Endothelial cell of umbilical vein (primary cell): ENCODE results near the gene CNTNAP2. TPM values are rescaled to one million over a fixed set of nuclear protein-coding genes. Genes with fewer than 3 reads are reported as not detected.

Experiments used
- BruUV-seq: library from RNA; stranded (reverse); fragments of 400-500 nt; replicated peaks from 2 replicates; lab custom pipeline; 2021; lab: Mats Ljungman, UMichigan
- CTCF ChIA-PET: fragments of 300-600, 350-600 bp; sonication (Branson Sonifier 250); formaldehyde crosslinking; loops from one replicate; lab custom pipeline; 2021; ENCODE audit warnings: antibody characterized with exemption, inconsistent platforms; lab: Charles Lee
- POLR2A ChIA-PET: fragments of 300-600, 350-600 bp; sonication (Branson Sonifier 250); formaldehyde crosslinking; loops from one replicate; lab custom pipeline; 2021; ENCODE audit warnings: antibody characterized with exemption, inconsistent platforms; lab: Charles Lee
- DNase-seq: peaks from one replicate; pipeline ENCODE4 v3.0.0-alpha.2; 2011; ENCODE audit warnings: low read depth, low spot score
- FAIRE-seq: peaks from 2 replicates; lab custom pipeline; 2011; peaks lifted over from hg19 to GRCh38; lab: Jason Lieb, UNC
- H2AFZ ChIP-seq: 2 replicates; pipeline ENCODE4 v1.6.0; 2012; ENCODE audit warnings: low read depth, low read length, control low read depth, inconsistent platforms
- H3K27ac ChIP-seq: 2 replicates; pipeline ENCODE4 v1.5.1; 2011; ENCODE audit warnings: low read depth, mild to moderate bottlenecking, control low read depth, low read length, moderate library complexity; ENCODE audit not compliant: insufficient read depth
- H3K27me3 ChIP-seq, 2 experiments: 2 replicates each; pipeline versions ENCODE4 v1.6.0 to v1.6.1; 2011; ENCODE audit warnings: low read length in 2 of 2, mixed read lengths in 1 of 2; ENCODE audit not compliant: control insufficient read depth in 2 of 2, insufficient read depth in 2 of 2
- H3K36me3 ChIP-seq, 2 experiments: 2 replicates in 1 of 2; 3 replicates in 1 of 2; pipeline ENCODE4 v1.5.1; 2011; ENCODE audit warnings: low read length in 2 of 2, mild to moderate bottlenecking in 1 of 2, moderate library complexity in 1 of 2; ENCODE audit not compliant: control insufficient read depth in 2 of 2, insufficient read depth in 2 of 2; ENCODE audit errors: extremely low read depth in 1 of 2
- H3K4me1 ChIP-seq: 3 replicates; pipeline ENCODE4 v1.5.1; 2011; ENCODE audit warnings: mild to moderate bottlenecking, low read length; ENCODE audit not compliant: control insufficient read depth, insufficient read depth; ENCODE audit errors: extremely low read depth
- H3K4me2 ChIP-seq: 2 replicates; pipeline ENCODE4 v1.6.1; 2011; ENCODE audit warnings: low read length, control low read depth, mixed read lengths; ENCODE audit not compliant: insufficient read depth
- H3K4me3 ChIP-seq, 3 experiments: fragments of 200-600 bp in 1 of 3; sonication (generic), shearing (Covaris generic) in 1 of 3; replicated peaks in 1 of 3; 2 replicates each; pipeline ENCODE4 v1.5.1; 2011 to 2016; ENCODE audit warnings: control low read depth in 3 of 3, low read length in 3 of 3, mild to moderate bottlenecking in 2 of 3, inconsistent platforms in 1 of 3, low read depth in 1 of 3, moderate library complexity in 1 of 3; ENCODE audit not compliant: insufficient read depth in 1 of 3
- H3K79me2 ChIP-seq: 2 replicates; pipeline ENCODE4 v1.6.0; 2012; ENCODE audit warnings: low read length, inconsistent platforms; ENCODE audit not compliant: control insufficient read depth, insufficient read depth
- H3K9ac ChIP-seq: replicated peaks from 2 replicates; pipeline ENCODE3; 2011; ENCODE audit warnings: low read length, control low read depth; ENCODE audit not compliant: insufficient read depth; ENCODE audit errors: extremely low read depth
- H3K9me1 ChIP-seq: replicated peaks from 3 replicates; pipeline ENCODE4 v1.6.0; 2011; ENCODE audit warnings: mild to moderate bottlenecking, low read length; ENCODE audit not compliant: control insufficient read depth, insufficient read depth; ENCODE audit errors: extremely low read depth
- H3K9me3 ChIP-seq: replicated peaks from 2 replicates; pipeline ENCODE4 v1.5.1; 2012; ENCODE audit warnings: low read length, inconsistent platforms; ENCODE audit not compliant: control insufficient read depth, insufficient read depth
- H4K20me1 ChIP-seq: replicated peaks from 2 replicates; pipeline ENCODE3; 2011; ENCODE audit warnings: mild to moderate bottlenecking, low read length; ENCODE audit not compliant: control insufficient read depth, insufficient read depth; ENCODE audit errors: extremely low read depth
- EZH2 ChIP-seq: IDR thresholded peaks from 2 replicates; pipeline ENCODE4 v1.6.1; 2012; ENCODE audit warnings: borderline replicate concordance, low read depth, mild to moderate bottlenecking, moderate library complexity, low read length, inconsistent platforms; ENCODE audit not compliant: severe bottlenecking
- FOS ChIP-seq: IDR thresholded peaks from 2 replicates; pipeline ENCODE4 v1.6.1; 2011; ENCODE audit warnings: mild to moderate bottlenecking, low read length, moderate library complexity, borderline replicate concordance; ENCODE audit not compliant: insufficient read depth
- GATA2 ChIP-seq: IDR thresholded peaks from 2 replicates; pipeline ENCODE4 v1.7.0; 2011; ENCODE audit warnings: low read depth, mild to moderate bottlenecking, moderate library complexity, mixed read lengths, low read length; ENCODE audit not compliant: insufficient read length, insufficient read depth
- JUN ChIP-seq: IDR thresholded peaks from 2 replicates; pipeline ENCODE4 v1.6.1; 2011; ENCODE audit warnings: borderline replicate concordance, low read depth; ENCODE audit not compliant: insufficient read length, insufficient read depth
- MYC ChIP-seq: IDR thresholded peaks from one replicate; pipeline ENCODE4 v1.6.1; 2011; ENCODE audit warnings: mild to moderate bottlenecking, low read depth, low read length
- POLR2A ChIP-seq: IDR thresholded peaks from 2 replicates; pipeline ENCODE4 v1.6.1; 2012; ENCODE audit warnings: low read depth, mild to moderate bottlenecking, control low read depth, low read length
- POLR2AphosphoS5 ChIP-seq: IDR thresholded peaks from 2 replicates; pipeline ENCODE4 v1.6.1; 2012; ENCODE audit warnings: low read depth, mild to moderate bottlenecking, control low read depth, low read length, moderate library complexity; ENCODE audit not compliant: insufficient read depth
- dilution Hi-C: fragments of 300-500 bp; cut with MboI; formaldehyde crosslinking; loops from one replicate; pipeline ENCODE4 v1.15.0; 2019; ENCODE audit warnings: low sequenced_read_pairs; ENCODE audit not compliant: extremely low pct_ligation_motif_present
- intact Hi-C: fragments of 100-400 bp; cut with micrococcal nuclease; formaldehyde crosslinking; loops from one replicate; pipeline ENCODE4 v1.10.0; 2022
- polyA plus RNA-seq, 4 experiments: library from polyadenylated mRNA; depleted of rRNA in 3 of 4; stranded (reverse) in 3 of 4; unstranded in 1 of 4; fragments of >200 nt; gene quantifications; 2 replicates each; pipeline versions ENCODE4 v1.2.1 to v1.2.3, GENCODE V29; 2011 to 2012; ENCODE audit warnings: missing spikeins in 1 of 4
- total RNA-seq: library from RNA; stranded (reverse); gene quantifications from 2 replicates; pipeline ENCODE4 v1.2.3, GENCODE V29; 2021
- TF ChIP-seq, protein P1 (sequence below): IDR thresholded peaks from 2 replicates; pipeline ENCODE4 v1.6.1; 2011; ENCODE audit not compliant: insufficient read depth, insufficient read length
- TF ChIP-seq, protein P2 (sequence below), 2 donors: IDR thresholded peaks; 1 replicate in 1 of 2; 2 replicates in 1 of 2; pipeline ENCODE4 v1.5.1; 2011; ENCODE audit warnings: low read length in 2 of 2, mild to moderate bottlenecking in 2 of 2, moderate library complexity in 2 of 2, control low read depth in 1 of 2, inconsistent platforms in 1 of 2, low read depth in 1 of 2; ENCODE audit not compliant: insufficient read depth in 1 of 2; ENCODE audit errors: extremely low read depth in 1 of 2

CNTNAP2 gene
- total and polyA plus RNA-seq, 2 donors (not counting 3 experiments of a cell fraction or from before 2014, with no cell fraction given), result not detected

DNA sequence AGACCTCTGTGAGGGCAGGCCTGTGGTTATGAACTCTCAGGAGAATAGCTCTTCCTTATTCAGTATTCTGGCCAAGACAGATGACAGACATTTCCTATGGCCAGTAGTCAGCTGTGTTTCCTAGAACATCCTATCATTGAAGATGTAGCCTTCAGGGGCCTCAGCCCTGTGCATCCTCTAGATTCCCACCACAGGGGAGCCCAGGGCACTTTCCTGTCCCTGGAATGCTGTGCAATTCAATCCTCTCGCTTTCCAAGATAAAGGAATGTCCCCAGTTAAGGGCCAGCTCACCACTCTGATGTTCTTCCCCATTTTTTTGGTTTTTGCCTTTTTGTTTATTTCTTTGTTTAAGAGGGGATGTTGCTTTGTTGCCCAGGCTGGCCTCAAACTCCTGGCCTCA lies 1895.2 kb downstream of the CNTNAP2 start:
- Histone ChIP-seq H3K36me3 (no peaks in the 10 kb centered on the region), H3K9ac (no peak overlapping the region), H3K27me3 (no peaks in the 10 kb centered on the region), H3K4me3 (no peak overlapping the region), H3K27ac (no peak overlapping the region), H3K9me1 (no peaks in the 10 kb centered on the region), H3K4me2 (no peak overlapping the region), H3K79me2 (no peaks in the 10 kb centered on the region), H4K20me1 (no peaks in the 10 kb centered on the region), H3K9me3 (peaks cover 4% of the 10 kb centered on the region), H3K4me1 (no peaks in the 10 kb centered on the region), H2AFZ (no peak overlapping the region)
- dilution Hi-C loops (no loop called here), intact Hi-C loops (no loop called here)
- no peak for DNase-seq
- no TSS peak for BruUV-seq
- CTCF ChIA-PET, result no interaction called here
- TF ChIP-seq MYC (no peak), EZH2 (no peak), POLR2A (no peak), GATA2 (no peak), JUN (no peak), FOS (no peak), POLR2AphosphoS5 (no peak)
- TF ChIP-seq, protein P1, sequence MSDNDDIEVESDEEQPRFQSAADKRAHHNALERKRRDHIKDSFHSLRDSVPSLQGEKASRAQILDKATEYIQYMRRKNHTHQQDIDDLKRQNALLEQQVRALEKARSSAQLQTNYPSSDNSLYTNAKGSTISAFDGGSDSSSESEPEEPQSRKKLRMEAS, result no peak
- TF ChIP-seq, protein P2, sequence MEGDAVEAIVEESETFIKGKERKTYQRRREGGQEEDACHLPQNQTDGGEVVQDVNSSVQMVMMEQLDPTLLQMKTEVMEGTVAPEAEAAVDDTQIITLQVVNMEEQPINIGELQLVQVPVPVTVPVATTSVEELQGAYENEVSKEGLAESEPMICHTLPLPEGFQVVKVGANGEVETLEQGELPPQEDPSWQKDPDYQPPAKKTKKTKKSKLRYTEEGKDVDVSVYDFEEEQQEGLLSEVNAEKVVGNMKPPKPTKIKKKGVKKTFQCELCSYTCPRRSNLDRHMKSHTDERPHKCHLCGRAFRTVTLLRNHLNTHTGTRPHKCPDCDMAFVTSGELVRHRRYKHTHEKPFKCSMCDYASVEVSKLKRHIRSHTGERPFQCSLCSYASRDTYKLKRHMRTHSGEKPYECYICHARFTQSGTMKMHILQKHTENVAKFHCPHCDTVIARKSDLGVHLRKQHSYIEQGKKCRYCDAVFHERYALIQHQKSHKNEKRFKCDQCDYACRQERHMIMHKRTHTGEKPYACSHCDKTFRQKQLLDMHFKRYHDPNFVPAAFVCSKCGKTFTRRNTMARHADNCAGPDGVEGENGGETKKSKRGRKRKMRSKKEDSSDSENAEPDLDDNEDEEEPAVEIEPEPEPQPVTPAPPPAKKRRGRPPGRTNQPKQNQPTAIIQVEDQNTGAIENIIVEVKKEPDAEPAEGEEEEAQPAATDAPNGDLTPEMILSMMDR (IDR thresholded peaks at IDR 0.05; ENCODE audit: extremely low read depth in 1 of 2, insufficient read depth in 1 of 2, low read depth in 1 of 2, low read length in 2 of 2), result no peak
- no peak for FAIRE-seq
- POLR2A ChIA-PET, result no interaction called here
